NT2/D1 (cell line): Measurements from ENCODE around the gene PRTFDC1.

Experiments
- DNase-seq: peaks from one replicate; pipeline ENCODE4 v3.0.0-alpha.2; 2011; ENCODE audit warnings: low read depth, low spot score
- H3K27me3 ChIP-seq: 2 replicates; pipeline ENCODE4 v1.6.0; 2011; ENCODE audit warnings: mild to moderate bottlenecking; ENCODE audit not compliant: insufficient read length, insufficient read depth
- H3K36me3 ChIP-seq: 2 replicates; pipeline ENCODE4 v1.6.1; 2011; ENCODE audit warnings: mild to moderate bottlenecking, low read length, mixed read lengths; ENCODE audit not compliant: insufficient read depth, insufficient read length
- H3K4me1 ChIP-seq: 2 replicates; pipeline ENCODE4 v1.5.1; 2011; ENCODE audit not compliant: insufficient read depth, insufficient read length
- H3K4me3 ChIP-seq: 2 replicates; pipeline ENCODE4 v1.5.1; 2011; ENCODE audit warnings: low read depth; ENCODE audit not compliant: insufficient read length
- H3K9ac ChIP-seq: 2 replicates; pipeline ENCODE4 v1.6.0; 2011; ENCODE audit warnings: low read depth; ENCODE audit not compliant: insufficient read length
- H3K9me3 ChIP-seq: 2 replicates; pipeline ENCODE4 v1.5.1; 2011; ENCODE audit warnings: mild to moderate bottlenecking, low read length; ENCODE audit not compliant: insufficient read depth
- SUZ12 ChIP-seq: IDR thresholded peaks from 2 replicates; pipeline ENCODE4 v1.6.1; 2011; ENCODE audit not compliant: insufficient read length, insufficient read depth; ENCODE audit errors: extremely low read depth
- YY1 ChIP-seq: IDR thresholded peaks from 2 replicates; pipeline ENCODE4 v1.6.1; 2011; ENCODE audit not compliant: insufficient read length, insufficient read depth
- ZNF274 ChIP-seq: IDR thresholded peaks from 2 replicates; pipeline ENCODE4 v1.6.1; 2011; ENCODE audit warnings: mild to moderate bottlenecking, low read depth, low read length

PRTFDC1 gene

DNA sequence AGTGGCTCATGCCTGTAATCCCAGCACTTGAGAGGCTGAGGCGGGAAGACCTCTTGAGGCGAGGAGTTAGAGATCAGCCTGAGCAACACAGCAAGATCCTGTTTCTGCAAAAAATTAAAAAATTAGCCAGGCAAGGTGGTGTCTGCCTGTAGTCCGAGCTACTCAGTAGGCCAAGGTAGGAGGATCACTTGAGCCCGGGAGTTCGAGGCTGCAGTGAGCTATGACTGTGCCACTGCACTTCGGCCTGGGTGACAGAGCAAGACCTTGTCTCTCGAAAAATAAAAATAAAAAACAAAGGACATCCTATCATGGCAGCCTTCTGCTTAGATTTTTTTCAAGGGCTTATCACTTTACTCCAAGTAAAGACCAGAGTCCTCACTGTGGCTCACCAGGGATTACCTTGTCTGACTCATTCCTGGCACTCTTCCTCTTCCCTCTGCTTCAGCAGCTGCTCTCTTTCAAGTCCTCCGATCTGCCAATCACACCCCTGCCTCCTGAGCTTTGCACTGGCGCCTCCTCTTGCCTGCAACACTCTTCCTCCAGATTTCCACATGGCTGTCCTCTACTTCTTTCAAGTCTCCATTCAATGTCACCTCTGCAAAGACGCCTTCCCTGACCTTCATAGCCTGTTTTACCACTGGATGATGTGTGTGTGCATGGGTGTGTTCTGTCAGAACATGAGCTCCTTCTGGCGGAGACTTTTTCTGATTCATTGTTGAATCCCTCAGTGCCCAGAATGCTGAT is 7.7 kb downstream of the PRTFDC1 start:
- Histone ChIP-seq H3K4me3 (no peak overlapping the region), H3K4me1 (no peaks in the 10 kb centered on the region), H3K9ac (no peak overlapping the region), H3K9me3 (no peaks in the 10 kb centered on the region), H3K27me3 (no peaks in the 10 kb centered on the region), H3K36me3 (no peaks in the 10 kb centered on the region)
- DNase-seq, result no peak
- no peak for TF ChIP-seq YY1
- TF ChIP-seq ZNF274, result no peak
- no peak for TF ChIP-seq SUZ12

DNA sequence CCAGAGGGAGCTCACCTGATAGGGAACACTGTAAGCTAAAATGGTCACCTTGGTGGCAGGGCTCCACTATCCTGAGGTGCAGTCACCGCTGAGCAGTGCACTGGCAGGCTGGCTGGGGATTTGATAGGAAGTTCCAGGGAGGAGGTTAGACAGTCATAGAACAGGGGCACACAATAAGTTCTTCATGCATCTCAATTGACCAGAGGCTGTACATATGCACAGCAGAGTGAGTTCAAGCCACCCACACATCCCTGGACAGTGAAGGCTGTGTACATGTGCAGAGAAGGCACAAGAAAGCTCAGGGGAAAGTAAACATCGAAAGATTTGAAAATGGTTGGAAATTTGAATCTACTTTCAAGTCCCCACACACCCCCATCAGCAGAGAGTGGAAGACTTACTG is 13.9 kb downstream of the PRTFDC1 start:
- no peak overlapping the region for H3K4me3 ChIP-seq
- H3K9ac ChIP-seq, result no peak overlapping the region
- TF ChIP-seq SUZ12, result no peak
- no peak for TF ChIP-seq ZNF274
- TF ChIP-seq YY1, result no peak
- H3K27me3 ChIP-seq, result no peaks in the 10 kb centered on the region
- no peak for DNase-seq
- peaks cover 7% of the 10 kb centered on the region for H3K9me3 ChIP-seq
- H3K4me1 ChIP-seq, result no peaks in the 10 kb centered on the region
- peaks cover 17% of the 10 kb centered on the region for H3K36me3 ChIP-seq

DNA sequence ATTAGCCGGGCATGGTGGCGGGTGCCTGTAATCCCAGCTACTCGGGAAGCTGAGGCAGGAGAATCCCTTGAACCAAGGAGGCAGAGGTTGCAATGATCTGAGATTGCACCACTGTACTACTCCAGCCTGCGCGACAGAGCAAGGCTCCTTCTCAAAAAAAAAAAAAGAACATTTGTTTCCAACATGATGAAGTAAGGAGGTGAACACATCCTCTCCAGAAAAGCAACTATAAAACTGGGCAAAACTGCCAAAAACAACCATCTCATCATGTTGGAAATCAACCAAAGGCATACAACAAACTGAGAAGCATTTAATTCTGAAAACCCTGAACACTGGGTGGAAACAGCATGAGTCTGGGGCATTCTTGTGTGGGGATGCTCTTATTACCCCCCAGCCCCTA is 14.3 kb downstream of the PRTFDC1 start:
- Histone ChIP-seq H3K4me3 (no peak overlapping the region), H3K4me1 (no peaks in the 10 kb centered on the region), H3K9ac (no peak overlapping the region), H3K36me3 (peaks cover 17% of the 10 kb centered on the region), H3K27me3 (no peaks in the 10 kb centered on the region), H3K9me3 (peaks cover 7% of the 10 kb centered on the region)
- TF ChIP-seq ZNF274 (no peak), YY1 (no peak), SUZ12 (no peak)
- no peak for DNase-seq

DNA sequence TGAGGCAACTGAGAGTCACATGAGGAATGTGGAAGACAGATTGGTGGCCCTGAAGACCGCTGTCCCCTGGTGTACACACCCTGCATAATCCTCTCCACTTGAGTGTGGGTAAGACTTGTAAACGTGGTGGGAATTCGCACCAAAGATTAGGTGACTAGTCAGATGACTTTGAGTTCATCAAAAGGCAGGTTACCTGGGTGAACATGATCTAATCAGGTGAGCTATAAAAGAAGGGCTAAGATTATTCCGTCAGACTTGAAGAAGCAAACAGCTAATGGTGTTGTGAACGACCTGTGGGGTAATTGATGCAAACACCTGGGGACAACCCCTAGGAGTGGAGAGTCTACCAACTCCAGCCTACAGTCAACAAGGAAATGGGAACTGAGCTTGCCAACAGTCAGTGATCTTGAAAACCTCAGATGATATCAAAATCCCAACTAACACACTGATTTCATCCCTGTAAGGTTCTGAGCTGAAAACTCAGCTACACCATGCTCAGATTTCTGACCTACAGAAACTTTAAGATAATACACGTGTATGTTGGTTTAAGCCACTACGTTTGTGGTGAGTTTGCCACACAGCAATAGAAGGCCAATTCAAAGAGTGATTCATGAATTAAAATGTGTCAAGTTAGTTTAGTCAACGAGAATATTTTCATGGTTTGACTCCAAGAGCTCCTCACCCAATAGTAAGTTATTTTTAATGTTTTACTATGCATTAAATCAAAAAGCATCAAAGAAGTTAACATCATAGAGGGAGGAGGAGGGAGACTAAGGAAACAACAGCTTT is 16.7 kb downstream of the PRTFDC1 start:
- DNase-seq, result no peak
- Histone ChIP-seq H3K4me1 (no peaks in the 10 kb centered on the region), H3K9me3 (peaks cover 7% of the 10 kb centered on the region), H3K4me3 (no peak overlapping the region), H3K27me3 (no peaks in the 10 kb centered on the region), H3K9ac (no peak overlapping the region), H3K36me3 (peaks cover 17% of the 10 kb centered on the region)
- TF ChIP-seq YY1 (no peak), SUZ12 (no peak)

DNA sequence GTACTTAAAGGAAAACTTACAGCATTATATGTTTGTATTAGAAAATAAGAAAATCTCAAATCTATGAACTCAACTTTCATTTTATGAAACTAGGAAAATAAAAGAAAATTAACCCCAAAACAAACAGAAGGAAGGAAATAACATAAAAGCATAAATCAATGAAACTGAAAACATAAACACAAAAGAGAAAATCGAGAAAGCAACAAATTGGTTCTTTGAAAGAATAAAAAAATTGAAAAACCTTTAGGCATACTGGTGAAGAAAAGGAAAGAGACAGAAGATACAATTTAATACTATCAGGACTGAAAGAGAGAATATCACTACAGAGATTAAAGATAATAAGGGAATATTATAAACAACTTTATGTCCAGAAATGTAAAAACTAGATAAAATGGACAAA is 21.2 kb downstream of the PRTFDC1 start:
- Histone ChIP-seq H3K9ac (no peak overlapping the region), H3K36me3 (peaks cover 8% of the 10 kb centered on the region), H3K4me1 (no peaks in the 10 kb centered on the region), H3K4me3 (no peak overlapping the region), H3K9me3 (peaks cover 7% of the 10 kb centered on the region), H3K27me3 (no peaks in the 10 kb centered on the region)
- DNase-seq, result no peak
- TF ChIP-seq ZNF274 (no peak), SUZ12 (no peak), YY1 (no peak)

DNA sequence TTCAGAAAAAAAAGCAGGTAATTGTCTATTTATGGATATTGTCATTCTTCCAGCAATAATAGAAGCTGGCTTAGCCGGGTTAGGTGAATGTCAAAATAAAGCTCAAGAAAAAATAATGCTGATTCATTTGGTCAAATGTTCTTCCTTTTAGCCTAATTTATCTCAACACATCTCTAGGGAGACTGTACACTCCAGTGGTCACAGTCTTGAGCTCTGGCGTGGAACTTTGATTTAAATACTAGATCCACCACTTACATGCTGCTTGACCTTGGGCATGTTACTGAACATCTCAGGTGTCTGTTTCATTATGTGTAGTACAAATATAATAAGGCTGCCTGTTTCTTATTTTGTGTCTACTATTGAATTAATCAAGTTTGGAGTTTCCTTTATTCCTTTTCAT is 22.0 kb downstream of the PRTFDC1 start:
- H3K36me3 ChIP-seq, result peaks cover 4% of the 10 kb centered on the region
- H3K4me3 ChIP-seq, result no peak overlapping the region
- H3K4me1 ChIP-seq, result no peaks in the 10 kb centered on the region
- TF ChIP-seq YY1 (no peak), SUZ12 (no peak)
- peaks cover 7% of the 10 kb centered on the region for H3K9me3 ChIP-seq
- DNase-seq, result no peak
- no peaks in the 10 kb centered on the region for H3K27me3 ChIP-seq
- H3K9ac ChIP-seq, result no peak overlapping the region

DNA sequence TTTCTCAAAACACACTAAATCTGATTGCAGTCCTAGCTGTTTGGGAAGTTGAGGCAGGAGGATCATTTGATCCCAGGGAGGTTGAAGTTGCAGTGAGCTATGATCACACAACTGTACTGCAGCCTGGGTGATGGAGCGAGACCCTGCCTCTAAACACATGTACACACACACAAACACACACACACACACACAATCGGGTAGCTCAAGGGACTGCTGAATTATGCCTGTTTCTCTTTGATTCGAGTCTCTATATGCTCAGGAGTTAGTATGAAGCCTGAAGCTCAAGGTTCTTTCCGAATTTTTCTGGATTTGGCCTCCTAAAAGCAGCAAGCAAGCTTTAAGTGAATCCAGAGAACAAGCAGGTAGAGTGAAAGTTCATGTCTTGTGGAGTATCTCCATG is 22.5 kb downstream of the PRTFDC1 start:
- H3K4me1 ChIP-seq, result no peaks in the 10 kb centered on the region
- TF ChIP-seq ZNF274 (no peak), YY1 (no peak), SUZ12 (no peak)
- no peak overlapping the region for H3K9ac ChIP-seq
- no peaks in the 10 kb centered on the region for H3K27me3 ChIP-seq
- peaks cover 7% of the 10 kb centered on the region for H3K9me3 ChIP-seq
- H3K4me3 ChIP-seq, result no peak overlapping the region
- H3K36me3 ChIP-seq, result peaks cover 3% of the 10 kb centered on the region
- no peak for DNase-seq
